Thyroid gland (tissue), 4 donors: Measurements from ENCODE around the gene GPBP1L1. TPM values are rescaled to one million over a fixed set of nuclear protein-coding genes. Genes with fewer than 3 reads are reported as not detected.

ENCODE experiments used
- DNase-seq, 2 donors: peaks; one replicate each; pipeline ENCODE4 v3.0.0-alpha.2; 2019
- H3K27ac ChIP-seq, 3 donors: fragments of 200-600 bp; sonication (generic); 1 replicate in 2 of 3; 2 replicates in 1 of 3; pipeline ENCODE4 v1.5.1; 2016 to 2019; ENCODE audit warnings: mild to moderate bottlenecking in 1 of 3, moderate library complexity in 1 of 3
- H3K27me3 ChIP-seq: fragments of 200-600 bp; sonication (generic); one replicate; pipeline ENCODE4 v1.5.1; 2019
- H3K36me3 ChIP-seq, 2 donors: fragments of 200-600 bp; sonication (generic); one replicate each; pipeline ENCODE4 v1.5.1; 2016 to 2019
- H3K4me1 ChIP-seq, 2 donors: fragments of 200-600 bp; sonication (generic); one replicate each; pipeline ENCODE4 v1.5.1; 2017 to 2019
- H3K4me3 ChIP-seq, 3 donors: fragments of 200-600 bp; sonication (generic); replicated peaks in 1 of 3; 1 replicate in 2 of 3; 2 replicates in 1 of 3; pipeline ENCODE4 v1.5.1; 2016; ENCODE audit warnings: mild to moderate bottlenecking in 1 of 3
- H3K9me3 ChIP-seq: fragments of 200-600 bp; sonication (generic); one replicate; pipeline ENCODE4 v1.5.1; 2017
- POLR2A ChIP-seq, 2 donors: fragments of 450-650 bp; IDR thresholded peaks; one replicate each; pipeline ENCODE4 v1.6.1; 2017; ENCODE audit warnings: antibody characterized with exemption in 2 of 2, mild to moderate bottlenecking in 2 of 2, moderate library complexity in 1 of 2
- WGBS, 2 donors: methylation state at CpG; one replicate each; pipeline ENCODE4 v1.1.5; 2017; 5-methylcytosine and 5-hydroxymethylcytosine counted together
- intact Hi-C: fragments of 100-400 bp; cut with DNase I; formaldehyde crosslinking; loops from one replicate; pipeline ENCODE4 v1.15.1; 2023
- total RNA-seq, 4 donors: library from RNA; depleted of rRNA; stranded (reverse); fragments of >200 nt; gene quantifications; one replicate each; pipeline ENCODE4 v1.2.3, GENCODE V29; 2016
- TF ChIP-seq, protein P1 (sequence below), 6 experiments: fragments of 200-600 bp in 3 of 6; fragments of 450-650 bp in 3 of 6; sonication (generic) in 3 of 6; IDR thresholded peaks; one replicate each; pipeline ENCODE4 v1.5.1; 2016 to 2019; ENCODE audit warnings: antibody characterized with exemption in 6 of 6, mild to moderate bottlenecking in 2 of 6, inconsistent platforms in 1 of 6, moderate library complexity in 1 of 6

GPBP1L1 gene
- total RNA-seq, 4 donors from 2014 or later: 146 to 220 (median 176) TPM

DNA sequence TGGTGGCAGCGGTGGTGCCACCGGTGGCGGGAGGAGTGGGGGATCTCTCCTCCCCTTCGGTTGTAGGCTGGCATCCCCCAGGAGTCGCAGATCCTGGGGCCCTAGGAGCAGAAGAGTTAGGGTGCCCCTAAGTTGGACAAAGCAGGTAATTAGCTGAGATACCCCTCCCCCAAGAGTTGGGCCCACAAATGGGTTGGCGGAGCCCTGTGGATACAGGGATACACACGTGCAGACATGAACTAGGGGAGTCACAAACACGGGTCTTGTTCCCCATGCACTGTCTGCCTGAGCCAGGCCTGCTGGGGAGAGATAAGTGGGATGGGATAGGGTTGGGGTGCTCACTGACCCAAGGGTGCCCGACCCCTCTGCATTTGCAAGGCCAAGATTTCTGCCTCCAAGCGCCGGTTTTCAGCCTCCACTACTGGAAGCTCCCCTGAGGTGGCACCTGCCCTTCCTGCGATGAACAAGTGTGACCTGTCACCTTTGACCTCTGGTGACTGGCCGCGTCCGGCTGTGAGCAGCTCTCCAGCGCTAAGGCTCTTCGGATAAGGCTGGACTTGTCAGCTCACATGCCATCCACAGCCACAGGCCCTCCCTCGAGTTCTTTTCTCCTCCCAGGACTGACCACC lies 64.3 kb downstream of the GPBP1L1 start:
- H3K27me3 ChIP-seq: no peaks in the 10 kb centered on the region
- no peaks in the 10 kb centered on the region for H3K9me3 ChIP-seq
- H3K4me3 ChIP-seq: no peak overlapping the region
- TF ChIP-seq, protein P1, sequence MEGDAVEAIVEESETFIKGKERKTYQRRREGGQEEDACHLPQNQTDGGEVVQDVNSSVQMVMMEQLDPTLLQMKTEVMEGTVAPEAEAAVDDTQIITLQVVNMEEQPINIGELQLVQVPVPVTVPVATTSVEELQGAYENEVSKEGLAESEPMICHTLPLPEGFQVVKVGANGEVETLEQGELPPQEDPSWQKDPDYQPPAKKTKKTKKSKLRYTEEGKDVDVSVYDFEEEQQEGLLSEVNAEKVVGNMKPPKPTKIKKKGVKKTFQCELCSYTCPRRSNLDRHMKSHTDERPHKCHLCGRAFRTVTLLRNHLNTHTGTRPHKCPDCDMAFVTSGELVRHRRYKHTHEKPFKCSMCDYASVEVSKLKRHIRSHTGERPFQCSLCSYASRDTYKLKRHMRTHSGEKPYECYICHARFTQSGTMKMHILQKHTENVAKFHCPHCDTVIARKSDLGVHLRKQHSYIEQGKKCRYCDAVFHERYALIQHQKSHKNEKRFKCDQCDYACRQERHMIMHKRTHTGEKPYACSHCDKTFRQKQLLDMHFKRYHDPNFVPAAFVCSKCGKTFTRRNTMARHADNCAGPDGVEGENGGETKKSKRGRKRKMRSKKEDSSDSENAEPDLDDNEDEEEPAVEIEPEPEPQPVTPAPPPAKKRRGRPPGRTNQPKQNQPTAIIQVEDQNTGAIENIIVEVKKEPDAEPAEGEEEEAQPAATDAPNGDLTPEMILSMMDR (IDR thresholded peaks at IDR 0.05): no peak
- no peak for TF ChIP-seq POLR2A (IDR thresholded peaks at IDR 0.05)
- peaks cover 0 to 21% of the 10 kb centered on the region in 2 donors for H3K4me1 ChIP-seq
- peaks cover 19 to 25% of the 10 kb centered on the region in 2 donors for H3K36me3 ChIP-seq
- intact Hi-C loops: no loop called here
- peak overlapping the region in 2 of 3 donors; percentile 56 to 67 for H3K27ac ChIP-seq
- 60 to 62% methylated on average over 10 to 16 of the region's 18 CpGs for WGBS, 2 donors
- DNase-seq: no peak

GRCh38 chr1:45621501-45621836 lies 64.9 kb downstream of the GPBP1L1 start:
- DNase-seq: no peak
- peaks cover 19 to 28% of the 10 kb centered on the region in 2 donors for H3K36me3 ChIP-seq
- H3K9me3 ChIP-seq: no peaks in the 10 kb centered on the region
- H3K4me1 ChIP-seq: peaks cover 0 to 21% of the 10 kb centered on the region in 2 donors
- no peak overlapping the region for H3K4me3 ChIP-seq
- TF ChIP-seq, protein P1 (IDR thresholded peaks at IDR 0.05): no peak
- no peak for TF ChIP-seq POLR2A (IDR thresholded peaks at IDR 0.05)
- H3K27me3 ChIP-seq: no peaks in the 10 kb centered on the region
- intact Hi-C loops: no loop called here
- H3K27ac ChIP-seq: peak overlapping the region in 2 of 3 donors; percentile 56 to 67
- WGBS, 2 donors: 72% methylated on average over 3 of the region's 3 CpGs; no CpG with 5 or more reads in 1 of the 2 donors

DNA sequence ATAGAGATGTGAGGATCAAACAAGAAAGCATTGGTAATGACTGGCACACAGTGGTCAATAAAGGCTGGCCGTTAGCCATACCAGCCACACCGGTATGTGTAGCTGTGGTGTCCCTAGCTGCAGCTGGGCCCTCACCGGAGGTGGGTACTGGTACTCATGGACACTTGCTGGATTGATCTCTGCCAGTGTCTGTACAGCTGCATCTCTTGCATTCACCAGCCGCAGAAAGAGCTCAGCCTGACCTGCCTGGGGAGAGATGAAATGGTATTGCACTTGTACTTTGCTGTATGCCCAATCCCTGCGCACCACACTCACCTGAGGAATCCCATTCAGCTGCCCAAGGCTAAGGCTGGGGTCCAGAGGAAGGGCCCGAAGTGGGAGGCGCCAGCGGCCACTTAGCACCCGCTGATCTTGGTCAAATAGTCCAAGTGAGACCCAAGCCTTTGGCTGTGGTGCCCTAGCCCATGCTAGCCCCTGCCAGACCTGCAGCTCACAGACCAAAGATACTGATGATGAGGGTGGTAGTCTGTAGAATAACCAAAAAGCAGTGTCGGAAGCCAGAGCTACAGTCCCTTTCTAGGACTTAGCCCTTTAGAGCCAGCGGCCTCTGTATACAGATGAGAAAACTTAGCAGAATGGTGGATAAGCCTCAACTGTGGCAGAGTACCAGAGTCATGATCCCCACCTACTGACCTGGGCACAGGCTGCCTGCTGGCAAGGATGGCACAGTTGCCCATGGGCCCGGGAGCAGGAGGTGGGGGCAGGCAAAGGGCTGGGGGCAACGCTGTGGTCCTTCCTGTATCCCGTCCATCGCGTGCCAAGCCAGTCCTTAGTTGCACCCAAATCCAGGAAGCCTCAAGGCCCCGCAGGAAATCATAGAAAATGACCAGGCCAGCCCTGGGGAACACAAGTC lies 65.5 kb downstream of the GPBP1L1 start:
- H3K9me3 ChIP-seq: no peaks in the 10 kb centered on the region
- 88 to 94% methylated on average over 15 to 16 of the region's 17 CpGs for WGBS, 2 donors
- H3K4me1 ChIP-seq: peaks cover 0 to 21% of the 10 kb centered on the region in 2 donors
- H3K27me3 ChIP-seq: no peaks in the 10 kb centered on the region
- H3K4me3 ChIP-seq: no peak overlapping the region
- TF ChIP-seq, protein P1 (IDR thresholded peaks at IDR 0.05): no peak
- no peak for TF ChIP-seq POLR2A (IDR thresholded peaks at IDR 0.05)
- peaks cover 25 to 31% of the 10 kb centered on the region in 2 donors for H3K36me3 ChIP-seq
- no peak for DNase-seq
- intact Hi-C loops: no loop called here
- peak overlapping the region in 2 of 3 donors; percentile 56 to 67 for H3K27ac ChIP-seq

DNA sequence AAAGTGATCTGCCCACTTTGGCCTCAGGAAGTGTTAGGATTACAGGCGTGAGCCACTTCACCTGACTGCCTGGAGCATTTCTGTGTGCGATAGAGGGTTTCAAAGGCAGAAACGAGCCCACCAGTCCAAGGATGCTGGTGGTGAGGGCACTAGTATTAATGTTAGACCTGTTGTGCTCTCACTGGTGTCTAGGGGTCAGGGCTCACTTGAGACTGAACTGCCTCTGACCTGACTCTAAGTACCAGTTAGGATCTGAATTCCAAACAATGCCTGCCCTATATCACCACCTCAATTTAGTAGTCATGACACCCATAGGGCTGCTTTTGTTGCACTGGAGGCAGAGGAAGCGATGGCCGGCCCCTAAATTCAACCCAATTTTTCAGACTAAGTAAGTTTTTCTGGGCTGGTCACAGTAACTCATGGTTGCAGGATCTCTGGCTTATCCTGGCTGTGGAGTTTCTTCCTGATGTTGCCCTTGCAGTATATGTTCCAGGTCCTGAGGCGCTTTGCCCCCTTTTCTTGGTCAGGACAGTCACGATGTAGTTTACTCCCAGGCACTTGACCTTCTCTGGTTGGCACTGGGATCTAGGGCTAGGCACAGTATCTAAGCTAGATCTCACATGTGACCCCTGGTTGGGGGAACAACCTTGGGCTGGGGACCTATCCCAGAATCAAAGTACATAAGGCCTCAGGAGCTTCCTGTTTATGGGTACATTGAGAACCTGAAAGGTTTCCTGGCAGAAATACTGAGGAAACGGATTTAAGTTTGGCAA lies 67.0 kb downstream of the GPBP1L1 start:
- intact Hi-C loops: no loop called here
- H3K27me3 ChIP-seq: no peaks in the 10 kb centered on the region
- DNase-seq: no peak
- H3K9me3 ChIP-seq: no peaks in the 10 kb centered on the region
- peaks cover 36 to 43% of the 10 kb centered on the region in 2 donors for H3K36me3 ChIP-seq
- H3K4me3 ChIP-seq: no peak overlapping the region
- peaks cover 0 to 21% of the 10 kb centered on the region in 2 donors for H3K4me1 ChIP-seq
- H3K27ac ChIP-seq: peak overlapping the region in 2 of 3 donors; percentile 56 to 67
- TF ChIP-seq POLR2A (IDR thresholded peaks at IDR 0.05): no peak
- TF ChIP-seq, protein P1 (IDR thresholded peaks at IDR 0.05): no peak
- WGBS, 2 donors: 63 to 70% methylated on average over 8 of the region's 8 CpGs
